MCF 10A (cell line): ENCODE results near the gene CNN3. TPM values are rescaled to one million over a fixed set of nuclear protein-coding genes. Genes with fewer than 3 reads are reported as not detected.

Experiments used
- BruUV-seq: library from RNA; stranded (reverse); fragments of 400-500 nt; replicated peaks from 2 replicates; lab custom pipeline; 2021; lab: Mats Ljungman, UMichigan
- CTCF ChIA-PET: fragments of 300-600 bp; sonication (Branson Sonifier 250); formaldehyde crosslinking; extraction: SDS; loops from one replicate; lab custom pipeline; 2021; ENCODE audit warnings: antibody characterized with exemption, inconsistent platforms; lab: Yijun Ruan, JAX
- POLR2A ChIA-PET: fragments of 300-600, 350-650 bp; sonication (Branson Sonifier 250); formaldehyde crosslinking; extraction: SDS; loops from one replicate; lab custom pipeline; 2020; ENCODE audit warnings: antibody characterized with exemption, inconsistent platforms; lab: Yijun Ruan, JAX
- DNase-seq: peaks from one replicate; pipeline ENCODE4 v3.0.0-alpha.2; 2018; ENCODE audit not compliant: unreplicated experiment
- H3K27ac Mint-ChIP-seq: one replicate; pipeline ENCODE4 v1.8.0; 2022; ENCODE audit warnings: mild to moderate bottlenecking, low read depth, mixed read lengths; ENCODE audit not compliant: unreplicated experiment
- H3K27me3 Mint-ChIP-seq: one replicate; pipeline ENCODE4 v1.8.0; 2022; ENCODE audit warnings: mixed read lengths; ENCODE audit not compliant: insufficient read depth, unreplicated experiment
- H3K36me3 Mint-ChIP-seq: one replicate; pipeline ENCODE4 v1.8.0; 2022; ENCODE audit warnings: mild to moderate bottlenecking, moderate library complexity, mixed read lengths; ENCODE audit not compliant: insufficient read depth, unreplicated experiment
- H3K4me1 Mint-ChIP-seq: one replicate; pipeline ENCODE4 v1.8.0; 2022; ENCODE audit warnings: mixed read lengths; ENCODE audit not compliant: insufficient read depth, unreplicated experiment
- H3K4me3 Mint-ChIP-seq: one replicate; pipeline ENCODE4 v1.8.0; 2022; ENCODE audit warnings: mild to moderate bottlenecking, moderate library complexity, mixed read lengths; ENCODE audit not compliant: unreplicated experiment
- H3K9me3 Mint-ChIP-seq: one replicate; pipeline ENCODE4 v1.8.0; 2022; ENCODE audit warnings: mixed read lengths; ENCODE audit not compliant: unreplicated experiment
- CTCF ChIP-seq: fragments of 200-600 bp; IDR thresholded peaks from one replicate; pipeline ENCODE4 v1.8.0; 2022; ENCODE audit warnings: antibody characterized with exemption, mild to moderate bottlenecking; ENCODE audit not compliant: unreplicated experiment
- intact Hi-C: fragments of 100-400 bp; cut with micrococcal nuclease; formaldehyde crosslinking; loops from 2 replicates; pipeline ENCODE4 v1.14.1; 2022
- total RNA-seq: library from RNA; stranded (reverse); gene quantifications from 2 replicates; pipeline ENCODE4 v1.2.3, GENCODE V29; 2022

Gene CNN3
- total RNA-seq, 1 experiment from 2014 or later = 48.2 TPM

GRCh38 chr1:94954263-94955220 is 27.6 kb upstream of the CNN3 start:
- Mint-ChIP-seq H3K36me3 (no peaks in the 10 kb centered on the region), H3K4me3 (no peak overlapping the region), H3K4me1 (peaks cover 5% of the 10 kb centered on the region), H3K27me3 (no peaks in the 10 kb centered on the region), H3K9me3 (no peaks in the 10 kb centered on the region), H3K27ac (no peak overlapping the region)
- no TSS peak for BruUV-seq
- POLR2A ChIA-PET = interaction anchor here (0.6 to 1.0 kb wide), 3 partner anchors 38 to 289 kb away, joined by 3 read pairs; no protein-coding TSS in a partner anchor
- intact Hi-C loops = no loop called here
- TF ChIP-seq CTCF = no peak
- no peak for DNase-seq
- CTCF ChIA-PET = interaction anchor here (0.6 kb wide), 1 partner anchor 156 kb away, joined by 3 read pairs; no protein-coding TSS in a partner anchor

GRCh38 chr1:94953746-94954145 is 26.8 kb upstream of the CNN3 start:
- ChIA-PET POLR2A (interaction anchor here (0.6 to 1.0 kb wide), 2 partner anchors 19 to 39 kb away, joined by 3 read pairs; no protein-coding TSS in a partner anchor), CTCF (interaction anchor here (0.6 to 1.3 kb wide), 3 partner anchors 90 to 156 kb away, joined by 3 to 8 read pairs (median 6); no protein-coding TSS in a partner anchor)
- H3K27ac Mint-ChIP-seq = no peak overlapping the region
- no peaks in the 10 kb centered on the region for H3K36me3 Mint-ChIP-seq
- peaks cover 5% of the 10 kb centered on the region for H3K4me1 Mint-ChIP-seq
- no TSS peak for BruUV-seq
- no peak for DNase-seq
- H3K4me3 Mint-ChIP-seq = no peak overlapping the region
- H3K27me3 Mint-ChIP-seq = no peaks in the 10 kb centered on the region
- TF ChIP-seq CTCF = no peak
- H3K9me3 Mint-ChIP-seq = no peaks in the 10 kb centered on the region
- intact Hi-C loops = no loop called here

- ChIA-PET CTCF (interaction anchor here (0.7 to 1.3 kb wide), 2 partner anchors 91 to 99 kb away, joined by 6 to 8 read pairs; no protein-coding TSS in a partner anchor), POLR2A (interaction anchor here (0.6 to 1.0 kb wide), 2 partner anchors 18 to 39 kb away, joined by 3 read pairs; no protein-coding TSS in a partner anchor)
- DNase-seq = no peak
- intact Hi-C loops = no loop called here
- H3K27ac Mint-ChIP-seq = no peak overlapping the region
- no peak overlapping the region for H3K4me3 Mint-ChIP-seq
- no TSS peak for BruUV-seq
- TF ChIP-seq CTCF = no peak
- no peaks in the 10 kb centered on the region for H3K27me3 Mint-ChIP-seq
- H3K9me3 Mint-ChIP-seq = no peaks in the 10 kb centered on the region
- H3K4me1 Mint-ChIP-seq = peaks cover 5% of the 10 kb centered on the region
- no peaks in the 10 kb centered on the region for H3K36me3 Mint-ChIP-seq
Measured at GRCh38 chr1:94953107-94953506, 26.2 kb upstream of the CNN3 start.

GRCh38 chr1:94952539-94952938 is 25.6 kb upstream of the CNN3 start:
- Mint-ChIP-seq H3K4me3 (no peak overlapping the region), H3K9me3 (no peaks in the 10 kb centered on the region), H3K27me3 (no peaks in the 10 kb centered on the region), H3K27ac (no peak overlapping the region), H3K36me3 (no peaks in the 10 kb centered on the region), H3K4me1 (peaks cover 5% of the 10 kb centered on the region)
- POLR2A ChIA-PET = no interaction called here
- CTCF ChIA-PET = interaction anchor here (0.5 to 1.3 kb wide), 3 partner anchors 98 to 890 kb away, joined by 3 to 8 read pairs (median 4); no protein-coding TSS in a partner anchor
- no TSS peak for BruUV-seq
- DNase-seq = no peak
- TF ChIP-seq CTCF = no peak
- intact Hi-C loops = no loop called here
